Activated naive CD4-positive, alpha-beta T cell treated with anti-CD3 and anti-CD28 coated beads for 36 hours (primary cell): ENCODE data around the gene TENM4. TPM values are rescaled to one million over a fixed set of nuclear protein-coding genes. Genes with fewer than 3 reads are reported as not detected.

Source experiments
- CTCF ChIA-PET: fragments of 350-600 bp; sonication (Branson Sonifier 250); formaldehyde crosslinking; loops from one replicate; lab custom pipeline; 2021; ENCODE audit warnings: antibody characterized with exemption; lab: Charles Lee
- DNase-seq: peaks from one replicate; pipeline ENCODE4 v3.0.0-alpha.2; 2020
- H3K27ac Mint-ChIP-seq: one replicate; pipeline ENCODE4 v1.8.0; 2021; ENCODE audit warnings: mild to moderate bottlenecking, mixed read lengths
- H3K27me3 Mint-ChIP-seq: one replicate; pipeline ENCODE4 v1.8.0; 2021; ENCODE audit warnings: low read depth, mixed read lengths
- H3K36me3 Mint-ChIP-seq: one replicate; pipeline ENCODE4 v1.8.0; 2021; ENCODE audit warnings: low read depth, mixed read lengths
- H3K4me1 Mint-ChIP-seq: one replicate; pipeline ENCODE4 v1.8.0; 2021; ENCODE audit warnings: low read depth, mixed read lengths
- H3K4me3 Mint-ChIP-seq: one replicate; pipeline ENCODE4 v1.8.0; 2021; ENCODE audit warnings: mild to moderate bottlenecking, moderate library complexity, mixed read lengths
- H3K9me3 Mint-ChIP-seq: one replicate; pipeline ENCODE4 v1.8.0; 2021; ENCODE audit warnings: mixed read lengths
- intact Hi-C: fragments of 100-400 bp; cut with micrococcal nuclease; formaldehyde crosslinking; loops from one replicate; pipeline ENCODE4 v1.15.1; 2023
- total RNA-seq, 2 experiments: library from RNA; stranded (reverse); gene quantifications; one replicate each; pipeline ENCODE4 v1.2.3, GENCODE V29; 2021

Gene TENM4
- total RNA-seq, 2 experiments from 2014 or later: not detected

DNA sequence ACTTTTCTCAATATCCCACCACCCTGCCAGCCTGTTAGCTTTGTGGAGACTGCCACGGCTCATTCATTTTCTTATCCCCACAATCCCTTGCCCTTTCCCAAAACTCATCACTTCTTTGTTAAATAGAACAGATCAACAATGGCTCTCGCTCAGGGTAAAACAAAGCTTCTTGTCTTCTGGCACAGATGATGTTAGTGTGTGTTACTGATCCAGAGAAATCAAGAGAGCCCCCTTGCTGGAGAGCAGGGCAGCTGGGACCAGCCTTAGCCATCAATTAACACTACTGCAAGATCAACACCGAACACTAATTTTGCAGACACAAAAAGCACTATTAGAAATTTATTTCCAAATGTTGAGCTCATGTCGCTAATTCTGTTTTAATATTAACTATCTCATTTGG is 420.9 kb downstream of the TENM4 start:
- intact Hi-C loops: no loop called here
- CTCF ChIA-PET: no interaction called here

DNA sequence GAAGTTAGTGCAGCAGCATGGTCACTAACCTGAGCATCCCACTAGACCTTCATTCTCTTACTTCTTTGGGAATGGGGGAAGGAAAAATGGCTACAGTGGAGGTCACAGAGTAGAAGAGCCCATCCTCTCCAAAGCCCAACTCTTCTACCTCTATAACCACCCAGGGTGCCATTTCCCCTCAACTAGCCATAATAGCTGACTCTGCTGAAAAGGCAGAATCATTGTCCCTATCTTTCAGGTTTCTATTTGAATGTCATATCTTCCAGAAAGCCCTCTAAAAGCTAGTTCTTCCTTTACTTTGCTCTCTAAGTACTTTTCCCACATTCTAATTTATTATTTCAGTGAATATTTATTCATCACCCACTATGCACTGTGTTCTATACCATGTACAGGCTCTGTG is 421.6 kb downstream of the TENM4 start:
- Mint-ChIP-seq H3K36me3 (no peaks in the 10 kb centered on the region), H3K27ac (no peak overlapping the region), H3K9me3 (no peaks in the 10 kb centered on the region), H3K4me3 (no peak overlapping the region), H3K4me1 (no peaks in the 10 kb centered on the region), H3K27me3 (peaks cover 14% of the 10 kb centered on the region)
- no peak for DNase-seq
- CTCF ChIA-PET: no interaction called here
- intact Hi-C loops: no loop called here

More for the DNA sequence above, 420.9 kb downstream of the TENM4 start:
- no peak overlapping the region for H3K27ac Mint-ChIP-seq
- H3K9me3 Mint-ChIP-seq: no peaks in the 10 kb centered on the region
- peaks cover 16% of the 10 kb centered on the region for H3K27me3 Mint-ChIP-seq
- no peak for DNase-seq
- no peak overlapping the region for H3K4me3 Mint-ChIP-seq
- no peaks in the 10 kb centered on the region for H3K36me3 Mint-ChIP-seq
- no peaks in the 10 kb centered on the region for H3K4me1 Mint-ChIP-seq

DNA sequence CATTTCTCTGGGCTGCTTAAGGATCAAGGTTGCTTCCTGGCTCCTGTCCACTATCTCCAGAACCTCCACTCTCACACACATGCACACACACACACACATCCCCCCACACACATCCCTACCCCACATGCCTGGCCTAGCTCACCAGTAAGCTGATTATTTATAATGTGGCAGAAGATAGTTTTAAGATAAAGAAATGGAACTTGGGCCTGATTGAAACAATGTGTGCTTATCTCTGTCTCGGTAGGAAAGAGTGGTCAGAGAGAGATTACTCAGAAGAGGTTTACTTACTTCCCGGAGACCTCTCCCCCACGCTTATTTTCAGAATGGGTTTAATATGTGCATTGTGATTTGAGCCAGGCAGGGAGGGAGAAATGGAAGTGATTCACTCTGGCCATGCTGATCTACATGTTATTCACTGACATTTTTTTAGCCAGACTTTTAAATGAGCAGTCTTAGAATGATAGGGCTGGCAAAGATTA is 422.4 kb downstream of the TENM4 start:
- H3K4me1 Mint-ChIP-seq: no peaks in the 10 kb centered on the region
- no peak for DNase-seq
- no peak overlapping the region for H3K27ac Mint-ChIP-seq
- H3K4me3 Mint-ChIP-seq: no peak overlapping the region
- no peaks in the 10 kb centered on the region for H3K9me3 Mint-ChIP-seq
- CTCF ChIA-PET: no interaction called here
- intact Hi-C loops: no loop called here
- peaks cover 10% of the 10 kb centered on the region for H3K27me3 Mint-ChIP-seq
- H3K36me3 Mint-ChIP-seq: no peaks in the 10 kb centered on the region

DNA sequence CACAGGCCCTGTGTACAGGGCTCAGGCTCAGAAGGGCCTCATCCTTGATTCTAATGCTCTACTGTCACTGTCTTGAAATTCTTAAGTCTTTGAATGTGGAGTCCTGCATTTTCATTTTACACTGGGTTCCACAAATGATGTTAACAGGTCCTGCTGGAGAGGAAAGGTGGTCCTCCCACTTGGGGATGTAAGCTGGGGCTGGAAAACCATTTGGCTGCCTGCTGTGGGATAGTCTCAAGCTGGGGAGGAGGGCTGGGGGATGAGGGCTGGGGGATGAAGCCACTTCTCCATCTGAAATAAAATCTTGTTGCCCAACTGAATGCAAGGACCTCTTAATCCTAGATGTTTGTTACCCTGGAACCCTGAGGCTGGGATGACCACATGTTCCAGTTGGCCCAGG is 423.0 kb downstream of the TENM4 start:
- Mint-ChIP-seq H3K4me3 (no peak overlapping the region), H3K27ac (no peak overlapping the region), H3K36me3 (no peaks in the 10 kb centered on the region), H3K9me3 (no peaks in the 10 kb centered on the region), H3K4me1 (no peaks in the 10 kb centered on the region), H3K27me3 (peaks cover 14% of the 10 kb centered on the region)
- CTCF ChIA-PET: no interaction called here
- no peak for DNase-seq
- intact Hi-C loops: no loop called here

DNA sequence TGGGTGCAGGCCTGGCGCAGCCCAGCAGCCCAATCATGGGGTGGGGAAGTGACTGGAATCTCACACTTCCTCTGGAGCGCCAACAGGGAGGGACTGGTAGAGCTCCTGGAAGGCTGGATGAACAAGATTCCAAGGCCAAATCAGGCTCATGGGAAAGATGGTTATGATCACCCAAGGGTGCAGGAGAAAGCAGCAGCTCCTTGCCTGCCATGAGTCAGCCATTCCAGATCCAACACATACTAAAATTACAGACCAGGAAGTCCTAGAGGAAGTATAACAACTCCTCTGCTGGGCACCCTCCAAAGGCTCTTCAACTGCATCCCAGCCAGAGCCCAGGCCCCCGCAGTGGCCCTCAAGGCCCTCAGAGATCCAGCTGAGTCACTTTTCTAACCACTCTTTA is 427.3 kb downstream of the TENM4 start:
- no peaks in the 10 kb centered on the region for H3K36me3 Mint-ChIP-seq
- H3K4me3 Mint-ChIP-seq: no peak overlapping the region
- no peaks in the 10 kb centered on the region for H3K4me1 Mint-ChIP-seq
- H3K27me3 Mint-ChIP-seq: peaks cover 12% of the 10 kb centered on the region
- no peaks in the 10 kb centered on the region for H3K9me3 Mint-ChIP-seq
- intact Hi-C loops: no loop called here
- no peak overlapping the region for H3K27ac Mint-ChIP-seq
- CTCF ChIA-PET: no interaction called here
- no peak for DNase-seq

DNA sequence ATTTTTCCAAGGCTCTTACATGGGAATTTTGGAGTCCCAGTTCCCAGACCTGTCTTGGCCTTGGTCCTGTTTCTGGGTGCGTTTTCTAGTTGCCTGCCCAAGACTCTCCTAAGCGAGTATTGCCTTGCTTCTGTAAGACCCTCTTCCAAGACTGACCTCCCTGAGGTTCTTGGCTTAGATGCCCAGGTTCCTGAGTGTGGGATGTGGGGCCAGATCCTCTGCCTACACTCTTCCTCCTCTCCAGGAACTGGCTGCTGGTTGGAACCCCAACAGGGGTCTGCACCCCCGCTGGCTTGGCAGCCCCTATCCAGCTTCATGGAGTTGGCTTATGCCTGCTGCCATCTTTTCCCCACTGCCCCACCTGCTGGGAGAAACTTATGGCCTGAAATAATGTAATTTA is 429.5 kb downstream of the TENM4 start:
- Mint-ChIP-seq H3K9me3 (no peaks in the 10 kb centered on the region), H3K4me1 (no peaks in the 10 kb centered on the region)
- CTCF ChIA-PET: no interaction called here

DNA sequence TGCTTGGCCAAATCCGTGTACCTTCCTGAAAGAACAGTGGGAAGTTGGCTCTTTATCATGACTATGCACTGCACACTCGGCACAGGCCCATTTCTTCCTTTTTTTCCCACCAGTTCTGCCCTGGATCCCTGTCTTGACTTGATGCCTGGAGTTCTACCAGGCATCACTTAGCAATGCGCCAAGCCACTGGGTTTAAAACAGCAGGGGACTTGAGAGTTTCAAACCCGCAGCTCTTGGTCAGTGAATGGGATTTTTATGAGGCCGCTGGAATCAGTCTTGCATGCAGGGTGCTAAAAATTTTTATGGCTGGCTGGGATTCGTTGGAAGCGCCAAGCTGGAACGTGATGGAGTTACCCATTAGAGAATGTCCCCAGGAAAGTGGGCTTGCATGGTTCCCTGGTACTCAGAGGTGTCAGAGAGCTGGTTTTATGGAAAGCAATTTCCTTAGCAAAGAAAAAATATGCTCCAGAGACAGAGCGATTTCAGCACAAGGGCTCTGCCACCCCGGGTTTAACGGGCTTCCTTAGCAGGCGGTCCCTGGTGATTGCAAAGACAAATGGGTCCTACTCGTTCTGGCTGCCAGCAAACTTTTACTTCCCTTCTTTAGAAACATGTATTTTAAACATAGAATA is 432.9 kb downstream of the TENM4 start:
- Mint-ChIP-seq H3K27ac (no peak overlapping the region), H3K4me1 (no peaks in the 10 kb centered on the region), H3K36me3 (no peaks in the 10 kb centered on the region), H3K27me3 (peaks cover 7% of the 10 kb centered on the region), H3K4me3 (no peak overlapping the region), H3K9me3 (no peaks in the 10 kb centered on the region)
- CTCF ChIA-PET: interaction anchor here (0.6 to 0.9 kb wide), 3 partner anchors 32 to 362 kb away, joined by 4 read pairs; no protein-coding TSS in a partner anchor
- intact Hi-C loops: no loop called here
- DNase-seq: no peak

More for the DNA sequence above, 429.5 kb downstream of the TENM4 start:
- Mint-ChIP-seq H3K36me3 (no peaks in the 10 kb centered on the region), H3K27ac (no peak overlapping the region), H3K4me3 (no peak overlapping the region), H3K27me3 (peaks cover 12% of the 10 kb centered on the region)
- DNase-seq: no peak
- intact Hi-C loops: no loop called here

DNA sequence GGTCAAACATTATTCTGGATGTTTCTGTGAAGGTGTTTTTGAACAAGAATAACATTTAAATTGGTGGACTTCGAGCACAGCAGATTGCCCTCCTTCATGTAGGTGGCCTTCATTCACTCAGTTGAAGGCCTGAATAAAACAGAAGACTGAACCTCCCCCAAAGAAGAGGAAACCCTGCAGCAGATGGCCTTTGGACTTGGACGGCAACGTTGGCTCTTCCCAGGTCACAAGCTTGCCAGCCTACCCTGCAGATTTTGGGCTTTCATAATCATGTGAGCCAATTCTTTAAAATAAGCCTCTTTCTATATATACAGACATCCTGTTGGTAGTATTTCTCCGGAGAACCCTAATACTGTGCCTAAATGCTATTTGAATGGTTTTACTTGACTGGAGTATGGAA is 434.0 kb downstream of the TENM4 start:
- intact Hi-C loops: no loop called here
- CTCF ChIA-PET: no interaction called here
- Mint-ChIP-seq H3K27ac (no peak overlapping the region), H3K4me1 (no peaks in the 10 kb centered on the region), H3K4me3 (no peak overlapping the region), H3K36me3 (no peaks in the 10 kb centered on the region), H3K27me3 (peaks cover 7% of the 10 kb centered on the region), H3K9me3 (no peaks in the 10 kb centered on the region)
- DNase-seq: no peak

DNA sequence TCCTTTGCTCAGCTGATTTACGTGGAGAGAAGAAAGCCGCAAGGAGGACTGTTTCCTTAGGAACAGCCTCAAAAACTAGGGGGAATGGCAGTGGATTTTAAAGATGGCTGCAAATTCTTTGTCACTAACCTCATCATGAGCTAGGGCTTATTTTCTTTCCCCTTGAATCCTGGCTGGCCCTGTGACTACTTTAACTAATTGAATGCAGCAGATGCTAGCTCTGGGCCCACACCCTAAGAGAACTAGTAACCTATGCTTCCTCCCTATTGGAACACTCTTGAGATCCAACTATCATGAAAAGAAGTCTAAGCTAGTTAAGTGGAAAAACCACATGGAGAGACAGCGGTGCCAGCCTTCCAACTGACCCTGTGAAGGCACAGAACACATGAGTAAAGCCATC is 444.8 kb downstream of the TENM4 start:
- CTCF ChIA-PET: interaction anchor here (0.5 to 0.7 kb wide), 3 partner anchors 303 to 1190 kb away, joined by 3 to 5 read pairs (median 3); no protein-coding TSS in a partner anchor
- DNase-seq: no peak
- H3K9me3 Mint-ChIP-seq: peaks cover 14% of the 10 kb centered on the region
- H3K4me1 Mint-ChIP-seq: no peaks in the 10 kb centered on the region
- H3K36me3 Mint-ChIP-seq: peaks cover 2% of the 10 kb centered on the region
- H3K27me3 Mint-ChIP-seq: peaks cover 2% of the 10 kb centered on the region
- H3K4me3 Mint-ChIP-seq: no peak overlapping the region
- intact Hi-C loops: no loop called here
- no peak overlapping the region for H3K27ac Mint-ChIP-seq

DNA sequence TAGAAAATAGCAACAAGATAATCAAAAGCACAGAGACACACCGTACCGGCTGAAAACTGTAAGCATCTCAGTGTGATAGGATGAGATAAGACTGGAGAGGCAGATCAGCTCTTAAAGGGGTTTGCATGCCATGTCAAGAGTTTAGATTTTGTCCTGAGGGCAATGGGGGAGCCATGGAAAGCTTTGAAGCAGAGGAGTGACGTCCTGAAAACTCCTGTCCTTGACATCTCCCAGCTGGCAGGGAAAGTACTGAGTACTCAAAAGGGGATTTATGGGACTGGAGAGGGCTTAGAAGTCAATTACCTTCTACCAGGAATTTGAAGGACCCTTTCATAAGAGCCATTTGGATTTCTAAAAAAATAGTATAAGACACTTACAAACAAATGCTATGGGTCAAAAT is 445.7 kb downstream of the TENM4 start:
- no peaks in the 10 kb centered on the region for H3K4me1 Mint-ChIP-seq
- CTCF ChIA-PET: no interaction called here
- no peak for DNase-seq
- no peak overlapping the region for H3K4me3 Mint-ChIP-seq
- H3K36me3 Mint-ChIP-seq: peaks cover 2% of the 10 kb centered on the region
- H3K27ac Mint-ChIP-seq: no peak overlapping the region
- intact Hi-C loops: no loop called here
- H3K27me3 Mint-ChIP-seq: peaks cover 2% of the 10 kb centered on the region
- H3K9me3 Mint-ChIP-seq: peaks cover 12% of the 10 kb centered on the region

DNA sequence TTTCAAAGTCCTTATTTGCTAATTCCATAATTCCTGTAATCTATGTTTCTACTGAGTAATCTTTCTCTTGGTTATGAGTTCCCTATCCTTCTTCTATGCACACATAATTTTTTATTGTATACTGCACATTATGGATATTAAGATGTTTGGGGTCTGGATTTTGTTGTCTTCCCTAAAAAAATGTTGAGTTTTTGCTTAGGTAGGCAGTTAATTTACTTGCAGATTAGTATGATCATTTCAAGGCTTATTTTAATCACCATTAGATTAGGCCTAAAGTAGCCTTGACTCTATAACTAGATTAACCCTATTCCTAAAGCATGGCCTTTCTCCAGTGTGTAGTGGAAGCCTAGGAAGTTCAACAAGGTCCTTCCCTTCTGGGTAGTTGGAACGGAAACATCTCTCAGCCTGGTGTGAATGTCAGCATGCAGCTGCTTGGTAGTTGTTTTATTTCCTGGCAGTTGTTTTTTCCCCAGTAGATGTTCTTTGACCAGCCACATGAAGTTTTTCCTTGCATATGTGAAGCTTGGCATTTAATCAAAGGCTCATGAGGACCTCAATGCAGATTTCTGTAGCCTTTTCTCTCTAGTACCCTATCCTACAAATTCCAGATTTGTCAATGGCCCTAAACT is 446.9 kb downstream of the TENM4 start:
- H3K36me3 Mint-ChIP-seq: no peaks in the 10 kb centered on the region
- CTCF ChIA-PET: no interaction called here
- H3K9me3 Mint-ChIP-seq: peaks cover 3% of the 10 kb centered on the region
- H3K27me3 Mint-ChIP-seq: peaks cover 4% of the 10 kb centered on the region
- no peak overlapping the region for H3K27ac Mint-ChIP-seq
- intact Hi-C loops: no loop called here
- H3K4me3 Mint-ChIP-seq: no peak overlapping the region
- no peaks in the 10 kb centered on the region for H3K4me1 Mint-ChIP-seq
- DNase-seq: no peak

DNA sequence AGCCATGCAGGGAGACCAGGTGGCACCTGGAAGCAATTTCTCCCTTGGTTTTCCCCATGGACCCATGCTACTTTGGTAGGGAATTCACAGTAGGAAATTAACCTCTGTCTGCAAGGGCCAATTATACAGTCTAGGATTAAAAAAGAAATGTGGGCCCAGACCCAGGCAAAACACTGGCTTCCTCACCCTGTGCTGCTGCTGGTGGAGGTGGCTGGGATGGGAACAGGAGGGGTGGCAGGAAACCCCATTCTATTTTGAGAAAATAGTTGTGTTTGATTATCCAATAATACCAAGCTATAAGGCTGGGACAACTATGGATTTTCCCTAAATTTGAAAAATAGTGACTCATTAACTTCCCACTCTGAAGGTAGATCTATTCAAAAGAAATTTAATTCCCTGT is 449.1 kb downstream of the TENM4 start:
- H3K4me3 Mint-ChIP-seq: no peak overlapping the region
- peaks cover 4% of the 10 kb centered on the region for H3K27me3 Mint-ChIP-seq
- intact Hi-C loops: no loop called here
- DNase-seq: no peak
- H3K36me3 Mint-ChIP-seq: no peaks in the 10 kb centered on the region
- peaks cover 2% of the 10 kb centered on the region for H3K9me3 Mint-ChIP-seq
- no peaks in the 10 kb centered on the region for H3K4me1 Mint-ChIP-seq
- H3K27ac Mint-ChIP-seq: no peak overlapping the region
- CTCF ChIA-PET: interaction anchor here (0.6 to 0.7 kb wide), 3 partner anchors 126 to 445 kb away, joined by 4 to 7 read pairs (median 7); no protein-coding TSS in a partner anchor

DNA sequence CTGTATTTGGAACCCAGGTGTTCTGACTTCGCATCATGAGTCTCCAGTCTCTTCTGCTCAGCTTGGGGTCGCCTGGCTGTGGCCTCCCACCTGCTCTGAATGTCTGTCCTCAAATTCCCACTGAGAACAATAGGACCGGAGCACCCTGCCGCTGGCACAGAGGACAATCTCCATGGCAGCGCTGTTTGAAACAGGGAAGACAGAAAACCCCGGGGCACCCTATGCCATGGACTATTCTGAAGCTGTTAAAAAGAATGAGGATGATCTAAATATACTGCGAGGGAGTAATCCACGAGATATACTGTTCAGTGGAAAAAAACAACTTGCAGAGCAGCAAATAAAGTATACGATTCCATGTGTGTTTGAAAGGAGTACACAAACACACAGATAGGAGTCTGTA is 450.6 kb downstream of the TENM4 start:
- Mint-ChIP-seq H3K27ac (no peak overlapping the region), H3K36me3 (no peaks in the 10 kb centered on the region), H3K9me3 (peaks cover 2% of the 10 kb centered on the region), H3K27me3 (peaks cover 4% of the 10 kb centered on the region), H3K4me3 (no peak overlapping the region), H3K4me1 (no peaks in the 10 kb centered on the region)
- intact Hi-C loops: no loop called here
- DNase-seq: no peak
- CTCF ChIA-PET: no interaction called here
